B cell (primary cell): ENCODE results near the gene EPHA2. TPM values are rescaled to one million over a fixed set of nuclear protein-coding genes. Genes with fewer than 3 reads are reported as not detected.

Source experiments
- ATAC-seq: fragments of 200-7000 bp; cut with Tn5 transposase; one replicate; pipeline ENCODE4 v1.10.0; 2021; ENCODE audit warnings: low read depth, mild to moderate bottlenecking, moderate number of reproducible peaks, moderate library complexity
- CTCF ChIA-PET: fragments of 350-600 bp; sonication (Branson Sonifier 250); formaldehyde crosslinking; loops from one replicate; lab custom pipeline; 2021; ENCODE audit warnings: antibody characterized with exemption, inconsistent platforms; lab: Charles Lee
- POLR2A ChIA-PET: fragments of 350-600 bp; sonication (Branson Sonifier 250); formaldehyde crosslinking; loops from one replicate; lab custom pipeline; 2021; ENCODE audit warnings: antibody characterized with exemption; lab: Charles Lee
- DNase-seq: peaks from one replicate; pipeline ENCODE4 v3.0.0; 2013
- H2AFZ ChIP-seq: 2 replicates; pipeline ENCODE4 v1.6.1; 2012; ENCODE audit warnings: mild to moderate bottlenecking, low read depth, low read length; ENCODE audit not compliant: insufficient read depth, poor library complexity, severe bottlenecking
- H3K27ac ChIP-seq, 2 donors: 1 replicate in 1 of 2; 2 replicates in 1 of 2; pipeline ENCODE4 v1.5.1; 2012 to 2013; ENCODE audit warnings: low read length in 2 of 2, mild to moderate bottlenecking in 2 of 2, moderate library complexity in 1 of 2
- H3K27me3 ChIP-seq, 4 experiments: fragments of 200-600 bp in 1 of 4; sonication (generic) in 1 of 4; replicated peaks in 1 of 4; 1 replicate in 2 of 4; 2 replicates in 2 of 4; pipeline versions ENCODE4 v1.6.1 to v1.7.0; 2013 to 2016; ENCODE audit warnings: low read length in 3 of 4, mild to moderate bottlenecking in 2 of 4, mixed read lengths in 1 of 4, moderate library complexity in 1 of 4; ENCODE audit not compliant: insufficient read depth in 4 of 4, control insufficient read depth in 3 of 4; ENCODE audit errors: control extremely low read depth in 1 of 4
- H3K36me3 ChIP-seq, 2 experiments: replicated peaks in 1 of 2; 1 replicate in 1 of 2; 2 replicates in 1 of 2; pipeline versions ENCODE4 v1.6.1 to v1.7.1; 2013; ENCODE audit warnings: low read length in 1 of 2; ENCODE audit not compliant: insufficient read depth in 2 of 2, control insufficient read depth in 1 of 2; ENCODE audit errors: control extremely low read depth in 1 of 2, extremely low read depth in 1 of 2
- H3K4me1 ChIP-seq, 2 donors: fragments of 200-600 bp in 1 of 2; sonication (generic) in 1 of 2; 1 replicate in 1 of 2; 2 replicates in 1 of 2; pipeline versions ENCODE4 v1.5.1 to v1.6.1; 2013 to 2017; ENCODE audit warnings: low read length in 2 of 2; ENCODE audit not compliant: control insufficient read depth in 2 of 2, insufficient read depth in 2 of 2
- H3K4me2 ChIP-seq: replicated peaks from 2 replicates; pipeline ENCODE3; 2012; ENCODE audit warnings: mild to moderate bottlenecking, low read depth, low read length; ENCODE audit not compliant: poor library complexity, severe bottlenecking
- H3K4me3 ChIP-seq, 5 experiments: fragments of 200-600 bp in 1 of 5; sonication (generic) in 1 of 5; 1 replicate in 3 of 5; 2 replicates in 2 of 5; pipeline versions ENCODE4 v1.5.1 to v1.7.0; 2011 to 2016; ENCODE audit warnings: low read length in 4 of 5, mild to moderate bottlenecking in 4 of 5, low read depth in 2 of 5, control low read depth in 1 of 5, moderate library complexity in 1 of 5; ENCODE audit not compliant: insufficient read depth in 1 of 5; ENCODE audit errors: control extremely low read depth in 1 of 5, extremely low read depth in 1 of 5
- H3K79me2 ChIP-seq: fragments of 200-600 bp; sonication (generic); one replicate; pipeline ENCODE4 v1.6.0; 2016; ENCODE audit warnings: low read length; ENCODE audit not compliant: control insufficient read depth, insufficient read depth
- H3K9ac ChIP-seq: fragments of 200-600 bp; sonication (generic); 2 replicates; pipeline ENCODE4 v1.6.1; 2017; ENCODE audit warnings: mild to moderate bottlenecking, low read length, moderate library complexity
- H3K9me3 ChIP-seq, 3 donors: one replicate each; pipeline versions ENCODE4 v1.6.1 to v1.7.1; 2013; ENCODE audit warnings: low read length in 2 of 3; ENCODE audit not compliant: control insufficient read depth in 2 of 3, insufficient read depth in 1 of 3; ENCODE audit errors: control extremely low read depth in 1 of 3
- H4K20me1 ChIP-seq: 2 replicates; pipeline ENCODE4 v1.6.0; 2012; ENCODE audit warnings: mild to moderate bottlenecking, low read length; ENCODE audit not compliant: insufficient read depth, control insufficient read depth, poor library complexity, severe bottlenecking
- H3K27ac Mint-ChIP-seq: one replicate; pipeline ENCODE4 v1.8.0; 2021; ENCODE audit warnings: mixed read lengths
- H3K27me3 Mint-ChIP-seq: one replicate; pipeline ENCODE4 v1.8.0; 2021; ENCODE audit warnings: mixed read lengths
- H3K4me1 Mint-ChIP-seq: one replicate; pipeline ENCODE4 v1.8.0; 2021; ENCODE audit warnings: mixed read lengths
- H3K4me3 Mint-ChIP-seq: one replicate; pipeline ENCODE4 v1.8.0; 2021; ENCODE audit warnings: mixed read lengths
- H3K9me3 Mint-ChIP-seq: one replicate; pipeline ENCODE4 v1.8.0; 2022; ENCODE audit warnings: mixed read lengths; ENCODE audit not compliant: insufficient read depth
- EZH2 ChIP-seq: IDR thresholded peaks from 2 replicates; pipeline ENCODE4 v1.6.1; 2012; ENCODE audit warnings: borderline replicate concordance, low read depth, mild to moderate bottlenecking, moderate library complexity, low read length; ENCODE audit not compliant: insufficient read depth, poor library complexity, severe bottlenecking
- WGBS: methylation state at CpG from one replicate; pipeline ENCODE4 v1.1.5; 2013; ENCODE audit warnings: missing lambda C conversion rate; ENCODE audit not compliant: insufficient coverage; 5-methylcytosine and 5-hydroxymethylcytosine counted together
- intact Hi-C: fragments of 100-400 bp; cut with micrococcal nuclease; formaldehyde crosslinking; loops from one replicate; pipeline ENCODE4 v1.10.0; 2022
- polyA plus RNA-seq: library from polyadenylated mRNA; depleted of rRNA; stranded (reverse); fragments of >200 nt; gene quantifications from 2 replicates; pipeline ENCODE4 v1.2.3, GENCODE V29; 2012
- total RNA-seq, 2 donors: library from RNA; stranded (reverse); fragments of 120-200 nt in 1 of 2; gene quantifications; 1 replicate in 1 of 2; 2 replicates in 1 of 2; pipeline versions ENCODE4 v1.2.3 to v1.2.4, GENCODE V29; 2013 to 2022
- TF ChIP-seq, protein P1 (sequence below): fragments of 200-600 bp; IDR thresholded peaks from one replicate; pipeline ENCODE4 v1.8.0; 2022; ENCODE audit warnings: antibody characterized with exemption, mild to moderate bottlenecking

Gene EPHA2
- total and polyA plus RNA-seq, 2 donors (not counting 1 experiment from before 2014, with no cell fraction given) = 0.12 TPM; not detected in 1

GRCh38 chr1:16135501-16135900 lies 20.4 kb downstream of the EPHA2 start:
- DNase-seq (no peak), ATAC-seq (no peak)
- POLR2A ChIA-PET = no interaction called here
- Histone ChIP-seq H4K20me1 (no peaks in the 10 kb centered on the region), H3K79me2 (no peaks in the 10 kb centered on the region), H3K4me2 (no peak overlapping the region), H3K27me3 (peaks cover 0 to 2% (median 0%) of the 10 kb centered on the region in 4 experiments), H3K27ac (no peak overlapping the region), H3K4me1 (no peaks in the 10 kb centered on the region), H3K36me3 (no peaks in the 10 kb centered on the region), H3K4me3 (no peak overlapping the region), H3K9ac (no peak overlapping the region), H3K9me3 (peaks cover 0 to 2% (median 0%) of the 10 kb centered on the region in 3 donors), H2AFZ (no peak overlapping the region)
- 90% methylated on average over 10 of the region's 12 CpGs for WGBS
- no peaks in the 10 kb centered on the region for H3K9me3 Mint-ChIP-seq
- no peak overlapping the region for H3K27ac Mint-ChIP-seq
- TF ChIP-seq, protein P1, sequence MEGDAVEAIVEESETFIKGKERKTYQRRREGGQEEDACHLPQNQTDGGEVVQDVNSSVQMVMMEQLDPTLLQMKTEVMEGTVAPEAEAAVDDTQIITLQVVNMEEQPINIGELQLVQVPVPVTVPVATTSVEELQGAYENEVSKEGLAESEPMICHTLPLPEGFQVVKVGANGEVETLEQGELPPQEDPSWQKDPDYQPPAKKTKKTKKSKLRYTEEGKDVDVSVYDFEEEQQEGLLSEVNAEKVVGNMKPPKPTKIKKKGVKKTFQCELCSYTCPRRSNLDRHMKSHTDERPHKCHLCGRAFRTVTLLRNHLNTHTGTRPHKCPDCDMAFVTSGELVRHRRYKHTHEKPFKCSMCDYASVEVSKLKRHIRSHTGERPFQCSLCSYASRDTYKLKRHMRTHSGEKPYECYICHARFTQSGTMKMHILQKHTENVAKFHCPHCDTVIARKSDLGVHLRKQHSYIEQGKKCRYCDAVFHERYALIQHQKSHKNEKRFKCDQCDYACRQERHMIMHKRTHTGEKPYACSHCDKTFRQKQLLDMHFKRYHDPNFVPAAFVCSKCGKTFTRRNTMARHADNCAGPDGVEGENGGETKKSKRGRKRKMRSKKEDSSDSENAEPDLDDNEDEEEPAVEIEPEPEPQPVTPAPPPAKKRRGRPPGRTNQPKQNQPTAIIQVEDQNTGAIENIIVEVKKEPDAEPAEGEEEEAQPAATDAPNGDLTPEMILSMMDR = no peak
- no peak overlapping the region for H3K4me3 Mint-ChIP-seq
- H3K4me1 Mint-ChIP-seq = no peaks in the 10 kb centered on the region
- intact Hi-C loops = no loop called here
- peaks cover 10% of the 10 kb centered on the region for H3K27me3 Mint-ChIP-seq
- CTCF ChIA-PET = interaction anchor here (1.1 kb wide), 1 partner anchor 56 kb away, joined by 3 read pairs; no protein-coding TSS in a partner anchor

GRCh38 chr1:16134906-16135305 lies 21.0 kb downstream of the EPHA2 start:
- Histone ChIP-seq H3K4me2 (no peak overlapping the region), H3K4me1 (no peaks in the 10 kb centered on the region), H3K9me3 (peaks cover 0 to 2% (median 0%) of the 10 kb centered on the region in 3 donors), H3K36me3 (no peaks in the 10 kb centered on the region), H3K27ac (no peak overlapping the region), H3K9ac (no peak overlapping the region), H3K4me3 (no peak overlapping the region), H3K79me2 (no peaks in the 10 kb centered on the region), H2AFZ (no peak overlapping the region), H4K20me1 (no peaks in the 10 kb centered on the region), H3K27me3 (peaks cover 0 to 2% (median 0%) of the 10 kb centered on the region in 4 experiments)
- CTCF ChIA-PET = no interaction called here
- no peak overlapping the region for H3K27ac Mint-ChIP-seq
- H3K27me3 Mint-ChIP-seq = peaks cover 10% of the 10 kb centered on the region
- POLR2A ChIA-PET = no interaction called here
- DNase-seq (no peak), ATAC-seq (no peak)
- intact Hi-C loops = no loop called here
- WGBS = 94% methylated on average over 11 of the region's 16 CpGs
- TF ChIP-seq, protein P1 = no peak
- no peak for TF ChIP-seq EZH2
- no peaks in the 10 kb centered on the region for H3K4me1 Mint-ChIP-seq
- H3K9me3 Mint-ChIP-seq = no peaks in the 10 kb centered on the region
- H3K4me3 Mint-ChIP-seq = no peak overlapping the region
